ENCODE measurements around the gene ZNRF2.

DNA sequence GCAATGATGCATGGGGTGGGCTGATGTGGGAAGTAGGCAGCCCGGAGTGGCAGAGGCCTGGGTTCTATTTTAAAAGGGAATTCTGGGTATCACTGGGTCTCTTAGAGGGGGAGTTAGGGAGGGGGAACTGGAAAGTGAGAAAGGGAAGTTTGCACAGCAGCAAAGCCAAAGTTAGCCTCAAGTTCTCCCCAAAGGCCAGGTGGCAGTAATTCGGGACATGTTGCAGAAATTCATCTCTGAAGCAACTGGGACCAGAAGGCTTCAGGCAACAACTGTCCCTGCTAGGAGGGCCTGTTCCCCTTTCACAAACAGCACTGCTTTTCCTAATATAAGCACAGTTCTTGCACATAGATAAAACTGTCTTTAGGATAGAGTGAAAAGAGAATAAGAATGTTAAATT, 126.8 kb downstream of the ZNRF2 start:
- TF ChIP-seq, protein P1, sequence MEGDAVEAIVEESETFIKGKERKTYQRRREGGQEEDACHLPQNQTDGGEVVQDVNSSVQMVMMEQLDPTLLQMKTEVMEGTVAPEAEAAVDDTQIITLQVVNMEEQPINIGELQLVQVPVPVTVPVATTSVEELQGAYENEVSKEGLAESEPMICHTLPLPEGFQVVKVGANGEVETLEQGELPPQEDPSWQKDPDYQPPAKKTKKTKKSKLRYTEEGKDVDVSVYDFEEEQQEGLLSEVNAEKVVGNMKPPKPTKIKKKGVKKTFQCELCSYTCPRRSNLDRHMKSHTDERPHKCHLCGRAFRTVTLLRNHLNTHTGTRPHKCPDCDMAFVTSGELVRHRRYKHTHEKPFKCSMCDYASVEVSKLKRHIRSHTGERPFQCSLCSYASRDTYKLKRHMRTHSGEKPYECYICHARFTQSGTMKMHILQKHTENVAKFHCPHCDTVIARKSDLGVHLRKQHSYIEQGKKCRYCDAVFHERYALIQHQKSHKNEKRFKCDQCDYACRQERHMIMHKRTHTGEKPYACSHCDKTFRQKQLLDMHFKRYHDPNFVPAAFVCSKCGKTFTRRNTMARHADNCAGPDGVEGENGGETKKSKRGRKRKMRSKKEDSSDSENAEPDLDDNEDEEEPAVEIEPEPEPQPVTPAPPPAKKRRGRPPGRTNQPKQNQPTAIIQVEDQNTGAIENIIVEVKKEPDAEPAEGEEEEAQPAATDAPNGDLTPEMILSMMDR (IDR thresholded peaks at IDR 0.05), result no peak
- TF ChIP-seq ZFX (IDR thresholded peaks at IDR 0.05; ENCODE audit: borderline replicate concordance), result no peak
